Neuronal stem cell (in vitro differentiated cells): ENCODE measurements around the gene APEH.

Experiments used
- DNase-seq: peaks from one replicate; pipeline ENCODE4 v3.0.0-alpha.2; 2013; ENCODE audit warnings: low spot score
- H2AFZ ChIP-seq: one replicate; pipeline ENCODE4 v1.6.1; 2013; ENCODE audit warnings: mild to moderate bottlenecking, low read length, inconsistent platforms
- H2AK5ac ChIP-seq: 2 replicates; pipeline ENCODE4 v1.6.1; 2013; ENCODE audit warnings: low read depth, mild to moderate bottlenecking, inconsistent platforms, low read length, moderate library complexity, mixed read lengths
- H2BK120ac ChIP-seq: 2 replicates; pipeline ENCODE4 v1.6.1; 2013; ENCODE audit warnings: low read depth, mild to moderate bottlenecking, inconsistent platforms, low read length, moderate library complexity, mixed read lengths
- H2BK12ac ChIP-seq: one replicate; pipeline ENCODE4 v1.6.1; 2013; ENCODE audit warnings: low read length, inconsistent platforms
- H2BK15ac ChIP-seq: 2 replicates; pipeline ENCODE4 v1.6.1; 2013; ENCODE audit warnings: mild to moderate bottlenecking, low read length, inconsistent platforms, mixed read lengths
- H2BK5ac ChIP-seq: one replicate; pipeline ENCODE4 v1.6.1; 2013; ENCODE audit warnings: inconsistent platforms, mild to moderate bottlenecking, low read length, moderate library complexity
- H3K14ac ChIP-seq: one replicate; pipeline ENCODE4 v1.6.1; 2013; ENCODE audit warnings: low read length, inconsistent platforms
- H3K18ac ChIP-seq: 2 replicates; pipeline ENCODE4 v1.6.1; 2013; ENCODE audit warnings: low read length, inconsistent platforms
- H3K23ac ChIP-seq: 2 replicates; pipeline ENCODE4 v1.6.1; 2013; ENCODE audit warnings: low read depth, mild to moderate bottlenecking, mixed read lengths, low read length, inconsistent platforms; ENCODE audit not compliant: poor library complexity
- H3K27ac ChIP-seq: replicated peaks from 3 replicates; pipeline ENCODE4 v1.5.1; 2013; ENCODE audit warnings: low read length, inconsistent platforms
- H3K27me3 ChIP-seq, 3 experiments: 2 replicates each; pipeline ENCODE4 v1.6.1; 2013; ENCODE audit warnings: low read length in 3 of 3, mild to moderate bottlenecking in 2 of 3, inconsistent platforms in 1 of 3, low read depth in 1 of 3, mixed read lengths in 1 of 3, moderate library complexity in 1 of 3; ENCODE audit not compliant: control insufficient read depth in 3 of 3, insufficient read depth in 3 of 3
- H3K36me3 ChIP-seq, 2 donors: replicated peaks in 1 of 2; 2 replicates each; pipeline ENCODE4 v1.6.1; 2013; ENCODE audit warnings: low read length in 2 of 2; ENCODE audit not compliant: control insufficient read depth in 2 of 2, insufficient read depth in 2 of 2
- H3K4ac ChIP-seq: 2 replicates; pipeline ENCODE4 v1.6.1; 2013; ENCODE audit warnings: inconsistent platforms, mild to moderate bottlenecking, low read length, moderate library complexity
- H3K4me1 ChIP-seq, 2 donors: 1 replicate in 1 of 2; 2 replicates in 1 of 2; pipeline ENCODE4 v1.6.1; 2013; ENCODE audit warnings: low read length in 2 of 2, low read depth in 1 of 2; ENCODE audit not compliant: control insufficient read depth in 2 of 2, insufficient read depth in 1 of 2
- H3K4me2 ChIP-seq: one replicate; pipeline ENCODE4 v1.6.1; 2013; ENCODE audit warnings: mild to moderate bottlenecking, low read length, inconsistent platforms; ENCODE audit not compliant: insufficient read depth, poor library complexity, severe bottlenecking
- H3K4me3 ChIP-seq, 2 donors: 2 replicates each; pipeline ENCODE4 v1.5.1; 2013; ENCODE audit warnings: low read length in 2 of 2, mild to moderate bottlenecking in 2 of 2, inconsistent platforms in 1 of 2, moderate library complexity in 1 of 2
- H3K79me1 ChIP-seq: one replicate; pipeline ENCODE4 v1.6.1; 2013; ENCODE audit warnings: low read depth, mild to moderate bottlenecking, inconsistent platforms, low read length, moderate library complexity
- H3K9ac ChIP-seq: one replicate; pipeline ENCODE4 v1.6.1; 2013; ENCODE audit warnings: mild to moderate bottlenecking, low read depth, low read length, inconsistent platforms; ENCODE audit not compliant: poor library complexity
- H3K9me3 ChIP-seq, 2 donors: replicated peaks in 1 of 2; 2 replicates each; pipeline versions ENCODE3 to v1.6.1; 2013; ENCODE audit warnings: low read length in 2 of 2, mild to moderate bottlenecking in 2 of 2, inconsistent platforms in 1 of 2, low read depth in 1 of 2, mixed read lengths in 1 of 2, moderate library complexity in 1 of 2; ENCODE audit not compliant: control insufficient read depth in 2 of 2, insufficient read depth in 1 of 2
- H4K8ac ChIP-seq: one replicate; pipeline ENCODE4 v1.6.1; 2013; ENCODE audit warnings: low read depth, mild to moderate bottlenecking, inconsistent platforms, low read length, moderate library complexity
- H4K91ac ChIP-seq: one replicate; pipeline ENCODE4 v1.6.1; 2013; ENCODE audit warnings: low read length, low read depth, mild to moderate bottlenecking, inconsistent platforms; ENCODE audit not compliant: poor library complexity
- WGBS, 2 donors: extraction: QIAGEN DNeasy Blood & Tissue Kit; methylation state at CpG; one replicate each; pipeline ENCODE4 v1.1.7; 2013; ENCODE audit warnings: missing lambda C conversion rate in 2 of 2, mixed read lengths in 1 of 2; ENCODE audit not compliant: insufficient read length in 2 of 2, insufficient replicate concordance in 1 of 2; ENCODE audit errors: extremely low coverage in 2 of 2; 5-methylcytosine and 5-hydroxymethylcytosine counted together

The APEH gene

GRCh38 chr3:49655731-49656285 is 18.3 kb upstream of the APEH start:
- H2AFZ ChIP-seq: no peak overlapping the region
- no peaks in the 10 kb centered on the region for H3K27me3 ChIP-seq
- no peaks in the 10 kb centered on the region for H3K79me1 ChIP-seq
- peak overlapping the region; percentile 67 for H2BK120ac ChIP-seq
- no peak overlapping the region for H3K27ac ChIP-seq
- H2BK5ac ChIP-seq: peak overlapping the region; percentile 87
- peak overlapping the region; percentile 19 for H3K18ac ChIP-seq
- H3K4me1 ChIP-seq: no peaks in the 10 kb centered on the region
- H4K8ac ChIP-seq: no peak overlapping the region
- DNase-seq: no peak
- peak overlapping the region; percentile 81 for H2BK15ac ChIP-seq
- H3K23ac ChIP-seq: peak overlapping the region; percentile 97
- H2BK12ac ChIP-seq: no peak overlapping the region
- peak overlapping the region; percentile 4 for H2AK5ac ChIP-seq
- H4K91ac ChIP-seq: peak overlapping the region; percentile 12
- no peak overlapping the region for H3K4me2 ChIP-seq
- WGBS, 2 donors: no CpG with 5 or more reads among the region's 19 CpGs
- peaks cover 0 to 43% of the 10 kb centered on the region in 2 donors for H3K36me3 ChIP-seq
- no peak overlapping the region for H3K4me3 ChIP-seq
- H3K9me3 ChIP-seq: no peaks in the 10 kb centered on the region
- peak overlapping the region; percentile 75 for H3K14ac ChIP-seq
- H3K9ac ChIP-seq: peak overlapping the region; percentile 77
- H3K4ac ChIP-seq: no peak overlapping the region

- H4K91ac ChIP-seq: no peak overlapping the region
- no peak overlapping the region for H3K27ac ChIP-seq
- no peak overlapping the region for H2AFZ ChIP-seq
- H3K27me3 ChIP-seq: no peaks in the 10 kb centered on the region
- H3K14ac ChIP-seq: peak overlapping the region; percentile 95
- no peaks in the 10 kb centered on the region for H3K4me1 ChIP-seq
- peak overlapping the region; percentile 32 for H2AK5ac ChIP-seq
- H2BK5ac ChIP-seq: peak overlapping the region; percentile 87
- H2BK120ac ChIP-seq: peak overlapping the region; percentile 67
- H3K9ac ChIP-seq: peak overlapping the region; percentile 63
- peak overlapping the region; percentile 44 for H3K18ac ChIP-seq
- H3K4me2 ChIP-seq: no peak overlapping the region
- H3K9me3 ChIP-seq: no peaks in the 10 kb centered on the region
- peaks cover 0 to 40% of the 10 kb centered on the region in 2 donors for H3K36me3 ChIP-seq
- peak overlapping the region; percentile 17 for H4K8ac ChIP-seq
- H3K4ac ChIP-seq: no peak overlapping the region
- no peak overlapping the region for H2BK12ac ChIP-seq
- H2BK15ac ChIP-seq: peak overlapping the region; percentile 81
- no peaks in the 10 kb centered on the region for H3K79me1 ChIP-seq
- peak overlapping the region; percentile 75 for H3K23ac ChIP-seq
- no peak for DNase-seq
- no CpG with 5 or more reads among the region's 18 CpGs for WGBS, 2 donors
- no peak overlapping the region for H3K4me3 ChIP-seq
Measured at GRCh38 chr3:49656541-49657112, 17.5 kb upstream of the APEH start.

DNA sequence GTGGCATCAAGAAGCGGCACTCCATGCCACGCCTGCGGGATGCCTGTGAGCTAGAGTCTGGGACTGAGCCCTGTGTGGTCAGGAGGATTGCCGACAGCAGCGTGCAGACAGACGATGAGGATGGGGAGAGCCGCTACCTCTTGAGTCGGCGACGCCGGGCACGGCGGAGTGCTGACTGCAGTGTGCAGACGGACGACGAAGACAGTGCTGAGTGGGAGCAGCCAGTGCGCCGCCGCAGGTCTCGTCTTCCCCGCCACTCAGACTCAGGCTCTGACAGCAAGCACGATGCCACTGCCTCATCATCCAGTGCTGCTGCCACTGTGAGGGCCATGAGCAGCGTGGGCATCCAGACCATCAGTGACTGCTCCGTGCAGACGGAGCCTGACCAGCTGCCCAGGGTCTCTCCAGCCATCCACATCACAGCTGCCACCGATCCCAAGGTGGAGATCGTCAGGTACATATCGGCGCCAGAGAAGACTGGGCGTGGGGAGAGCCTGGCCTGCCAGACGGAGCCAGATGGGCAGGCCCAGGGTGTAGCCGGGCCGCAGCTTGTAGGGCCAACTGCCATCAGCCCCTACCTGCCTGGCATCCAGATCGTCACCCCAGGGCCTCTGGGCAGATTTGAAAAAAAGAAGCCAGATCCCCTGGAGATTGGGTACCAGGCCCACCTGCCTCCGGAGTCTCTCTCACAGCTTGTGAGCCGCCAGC is 16.8 kb upstream of the APEH start:
- H3K14ac ChIP-seq: peak overlapping the region; percentile 95
- no peak overlapping the region for H4K91ac ChIP-seq
- peak overlapping the region; percentile 32 for H2AK5ac ChIP-seq
- no peak overlapping the region for H2BK120ac ChIP-seq
- no peak overlapping the region for H4K8ac ChIP-seq
- H3K27ac ChIP-seq: no peak overlapping the region
- no CpG with 5 or more reads among the region's 36 CpGs for WGBS, 2 donors
- H3K9ac ChIP-seq: peak overlapping the region; percentile 70
- H2BK5ac ChIP-seq: no peak overlapping the region
- H3K79me1 ChIP-seq: no peaks in the 10 kb centered on the region
- H2BK12ac ChIP-seq: peak overlapping the region; percentile 2
- no peak for DNase-seq
- H3K36me3 ChIP-seq: peaks cover 0 to 32% of the 10 kb centered on the region in 2 donors
- H3K18ac ChIP-seq: no peak overlapping the region
- H3K4me2 ChIP-seq: no peak overlapping the region
- peak overlapping the region; percentile 75 for H3K23ac ChIP-seq
- no peaks in the 10 kb centered on the region for H3K27me3 ChIP-seq
- no peak overlapping the region for H2AFZ ChIP-seq
- H3K4me3 ChIP-seq: peak overlapping the region in 1 of 2 donors; percentile 22
- H3K9me3 ChIP-seq: no peaks in the 10 kb centered on the region
- H3K4ac ChIP-seq: no peak overlapping the region
- H2BK15ac ChIP-seq: peak overlapping the region; percentile 55
- H3K4me1 ChIP-seq: no peaks in the 10 kb centered on the region

DNA sequence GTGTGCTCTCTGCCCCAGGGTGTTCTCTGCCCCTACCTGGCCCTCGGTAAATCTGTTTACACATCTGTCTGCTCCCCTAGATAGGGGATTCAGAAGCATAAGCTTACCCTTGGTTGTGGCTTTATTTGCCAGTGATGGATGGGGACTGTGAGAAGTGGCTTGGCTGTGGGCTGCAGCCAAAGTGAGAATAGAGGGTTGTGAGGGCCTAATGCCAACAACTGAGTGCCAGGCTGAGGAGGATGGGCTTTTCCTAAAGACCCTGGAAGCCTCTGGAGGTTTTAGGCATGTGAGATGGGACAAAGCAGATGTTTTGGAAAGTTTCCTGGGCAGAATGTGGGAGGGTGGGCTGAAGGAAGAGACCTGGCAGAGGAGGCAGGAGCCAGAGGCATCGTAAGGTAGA is 15.4 kb upstream of the APEH start:
- no peak overlapping the region for H2BK5ac ChIP-seq
- no peaks in the 10 kb centered on the region for H3K9me3 ChIP-seq
- H4K8ac ChIP-seq: no peak overlapping the region
- H3K36me3 ChIP-seq: peaks cover 0 to 19% of the 10 kb centered on the region in 2 donors
- H3K4me3 ChIP-seq: no peak overlapping the region
- no peaks in the 10 kb centered on the region for H3K27me3 ChIP-seq
- H3K18ac ChIP-seq: no peak overlapping the region
- no peak overlapping the region for H3K23ac ChIP-seq
- no peak overlapping the region for H3K14ac ChIP-seq
- H3K27ac ChIP-seq: no peak overlapping the region
- no peak overlapping the region for H4K91ac ChIP-seq
- no peak overlapping the region for H3K9ac ChIP-seq
- no peaks in the 10 kb centered on the region for H3K79me1 ChIP-seq
- DNase-seq: no peak
- no peak overlapping the region for H2AK5ac ChIP-seq
- no CpG with 5 or more reads among the region's 2 CpGs for WGBS, 2 donors
- no peak overlapping the region for H2BK15ac ChIP-seq
- H3K4me2 ChIP-seq: no peak overlapping the region
- no peak overlapping the region for H3K4ac ChIP-seq
- H3K4me1 ChIP-seq: no peaks in the 10 kb centered on the region
- H2BK120ac ChIP-seq: no peak overlapping the region
- no peak overlapping the region for H2BK12ac ChIP-seq
- H2AFZ ChIP-seq: no peak overlapping the region
